Neural cell (in vitro differentiated cells): ENCODE measurements around the gene DCXR. TPM values are rescaled to one million over a fixed set of nuclear protein-coding genes. Genes with fewer than 3 reads are reported as not detected.

Experiments used
- H2AFZ ChIP-seq: fragments of 200-600, 300-800 bp; sonication (generic), shearing (Covaris generic); 2 replicates; pipeline ENCODE4 v1.6.0; 2014; ENCODE audit warnings: low read depth, mild to moderate bottlenecking, antibody characterized with exemption, low read length, moderate library complexity
- H3F3A ChIP-seq: fragments of 200-600 bp; shearing (Covaris generic); 2 replicates; pipeline ENCODE4 v1.6.1; 2016; ENCODE audit warnings: mild to moderate bottlenecking, moderate library complexity, mixed read lengths, antibody characterized with exemption, low read length; ENCODE audit not compliant: insufficient read depth, poor library complexity, severe bottlenecking
- H3K27ac ChIP-seq: fragments of 200-600, 300-800 bp; sonication (generic), shearing (Covaris generic); 2 replicates; pipeline ENCODE4 v1.5.1; 2014; ENCODE audit warnings: mild to moderate bottlenecking, low read length, moderate library complexity
- H3K27me3 ChIP-seq: fragments of 300-800, 200-600 bp; sonication (generic), shearing (Covaris generic); 2 replicates; pipeline ENCODE4 v1.6.0; 2014; ENCODE audit warnings: mild to moderate bottlenecking, low read depth, low read length, moderate library complexity; ENCODE audit not compliant: insufficient read depth
- H3K36me3 ChIP-seq: fragments of 300-800, 200-600 bp; sonication (generic), shearing (Covaris generic); 2 replicates; pipeline ENCODE4 v1.5.1; 2014; ENCODE audit warnings: mild to moderate bottlenecking, antibody characterized with exemption, low read length, moderate library complexity; ENCODE audit not compliant: insufficient read depth
- H3K4me2 ChIP-seq: fragments of 300-800, 200-600 bp; sonication (generic), shearing (Covaris generic); 2 replicates; pipeline ENCODE4 v1.6.0; 2014; ENCODE audit warnings: mild to moderate bottlenecking, low read length
- H3K4me3 ChIP-seq: fragments of 300-800, 200-600 bp; sonication (generic), shearing (Covaris generic); 2 replicates; pipeline ENCODE4 v1.5.1; 2014; ENCODE audit warnings: mild to moderate bottlenecking, low read length, moderate library complexity
- H3K79me2 ChIP-seq: fragments of 200-600 bp; shearing (Covaris generic); replicated peaks from 2 replicates; pipeline ENCODE4 v1.6.0; 2014; ENCODE audit warnings: mild to moderate bottlenecking, low read length, moderate library complexity; ENCODE audit not compliant: insufficient read depth
- H3K9ac ChIP-seq: fragments of 300-800, 200-600 bp; sonication (generic), shearing (Covaris generic); 2 replicates; pipeline ENCODE4 v1.6.1; 2016; ENCODE audit warnings: mild to moderate bottlenecking, low read length, mixed read lengths
- H3K9me2 ChIP-seq: fragments of 200-600 bp; shearing (Covaris generic); 2 replicates; pipeline ENCODE4 v1.6.1; 2016; ENCODE audit warnings: mild to moderate bottlenecking, low read length, mixed read lengths; ENCODE audit not compliant: insufficient read depth
- H3K9me3 ChIP-seq: fragments of 200-600, 300-800 bp; sonication (generic), shearing (Covaris generic); 2 replicates; pipeline ENCODE4 v1.6.1; 2016; ENCODE audit warnings: mild to moderate bottlenecking, mixed run types, low read length, moderate library complexity, mixed read lengths
- H4K20me1 ChIP-seq: fragments of 200-600 bp; shearing (Covaris generic); 2 replicates; pipeline ENCODE4 v1.6.1; 2016; ENCODE audit warnings: mild to moderate bottlenecking, mixed run types; ENCODE audit not compliant: insufficient read depth
- CTCF ChIP-seq: fragments of 450-650 bp; IDR thresholded peaks from 2 replicates; pipeline ENCODE4 v1.5.1; 2014; ENCODE audit warnings: antibody characterized with exemption, mild to moderate bottlenecking, moderate library complexity; ENCODE audit not compliant: poor library complexity, severe bottlenecking
- EP300 ChIP-seq: fragments of 450-650 bp; conservative IDR thresholded peaks from 2 replicates; pipeline ENCODE4 v1.6.1; 2014; ENCODE audit warnings: antibody characterized with exemption, mild to moderate bottlenecking, moderate library complexity; ENCODE audit not compliant: poor library complexity, severe bottlenecking
- EZH2 ChIP-seq: fragments of 200-600, 300-800 bp; shearing (Covaris generic), sonication (generic); IDR thresholded peaks from 2 replicates; pipeline ENCODE4 v1.6.1; 2014; ENCODE audit warnings: antibody characterized with exemption, low read length, borderline replicate concordance, mild to moderate bottlenecking; ENCODE audit not compliant: insufficient read depth, poor library complexity, severe bottlenecking
- MXI1 ChIP-seq: fragments of 450-650 bp; conservative IDR thresholded peaks from 2 replicates; pipeline ENCODE4 v1.6.1; 2014; ENCODE audit warnings: antibody characterized with exemption, mild to moderate bottlenecking; ENCODE audit not compliant: poor library complexity, severe bottlenecking
- POLR2AphosphoS5 ChIP-seq: IDR thresholded peaks from 2 replicates; pipeline ENCODE4 v1.6.1; 2012
- RAD21 ChIP-seq: fragments of 450-650 bp; conservative IDR thresholded peaks from 2 replicates; pipeline ENCODE4 v1.6.1; 2014; ENCODE audit warnings: antibody characterized with exemption, mild to moderate bottlenecking, moderate library complexity
- REST ChIP-seq: IDR thresholded peaks from 2 replicates; pipeline ENCODE4 v1.6.1; 2012; ENCODE audit warnings: borderline replicate concordance
- SMC3 ChIP-seq: fragments of 450-650 bp; conservative IDR thresholded peaks from 2 replicates; pipeline ENCODE4 v1.6.1; 2014; ENCODE audit warnings: antibody characterized with exemption, mild to moderate bottlenecking, moderate library complexity; ENCODE audit not compliant: poor library complexity
- TAF1 ChIP-seq: IDR thresholded peaks from 2 replicates; pipeline ENCODE4 v1.6.1; 2012; ENCODE audit warnings: low read depth
- polyA plus RNA-seq: library from polyadenylated mRNA; depleted of rRNA; stranded (reverse); fragments of >200 nt; gene quantifications from 2 replicates; pipeline ENCODE4 v1.2.3, GENCODE V29; 2014

Gene DCXR
- polyA plus RNA-seq, 1 donor from 2014 or later, result 129 TPM

- Histone ChIP-seq H3K9ac (no peak overlapping the region), H3K9me3 (no peaks in the 10 kb centered on the region), H2AFZ (no peak overlapping the region), H3K27ac (no peak overlapping the region), H3K36me3 (no peaks in the 10 kb centered on the region), H3K4me3 (no peak overlapping the region), H3F3A (no peaks in the 10 kb centered on the region), H3K27me3 (no peaks in the 10 kb centered on the region), H3K9me2 (no peaks in the 10 kb centered on the region), H4K20me1 (no peaks in the 10 kb centered on the region), H3K4me2 (no peak overlapping the region), H3K79me2 (no peaks in the 10 kb centered on the region)
- TF ChIP-seq SMC3 (no peak), REST (no peak), CTCF (no peak), POLR2AphosphoS5 (no peak), EZH2 (no peak), RAD21 (no peak), TAF1 (no peak), EP300 (no peak), MXI1 (no peak)
Measured at GRCh38 chr17:81999976-82000802, 37.3 kb downstream of the DCXR start.

- Histone ChIP-seq H2AFZ (no peak overlapping the region), H3K36me3 (no peaks in the 10 kb centered on the region), H3K79me2 (no peaks in the 10 kb centered on the region)
Measured at GRCh38 chr17:81999587-81999975, 37.9 kb downstream of the DCXR start.

More at GRCh38 chr17:81999587-81999975, 37.9 kb downstream of the DCXR start:
- no peaks in the 10 kb centered on the region for H4K20me1 ChIP-seq
- no peak overlapping the region for H3K27ac ChIP-seq
- H3K9ac ChIP-seq, result no peak overlapping the region
- H3K9me2 ChIP-seq, result no peaks in the 10 kb centered on the region
- H3F3A ChIP-seq, result no peaks in the 10 kb centered on the region
- no peaks in the 10 kb centered on the region for H3K9me3 ChIP-seq
- TF ChIP-seq POLR2AphosphoS5 (no peak), MXI1 (no peak), RAD21 (no peak), CTCF (no peak), SMC3 (no peak), EP300 (no peak), EZH2 (no peak), REST (no peak), TAF1 (no peak)
- no peak overlapping the region for H3K4me3 ChIP-seq
- H3K4me2 ChIP-seq, result no peak overlapping the region
- H3K27me3 ChIP-seq, result no peaks in the 10 kb centered on the region
